Kidney capillary endothelial cell (primary cell): ENCODE measurements around the gene THADA.
"Not testable (repeated sequence)": the region's sequence is repeated elsewhere in the genome, so short reads cannot be mapped to it uniquely, and the experiment has no call there.

Source experiments
- DNase-seq: peaks from one replicate; pipeline ENCODE4 v3.0.0-alpha.2; 2018; ENCODE audit warnings: low spot score

THADA gene

DNA sequence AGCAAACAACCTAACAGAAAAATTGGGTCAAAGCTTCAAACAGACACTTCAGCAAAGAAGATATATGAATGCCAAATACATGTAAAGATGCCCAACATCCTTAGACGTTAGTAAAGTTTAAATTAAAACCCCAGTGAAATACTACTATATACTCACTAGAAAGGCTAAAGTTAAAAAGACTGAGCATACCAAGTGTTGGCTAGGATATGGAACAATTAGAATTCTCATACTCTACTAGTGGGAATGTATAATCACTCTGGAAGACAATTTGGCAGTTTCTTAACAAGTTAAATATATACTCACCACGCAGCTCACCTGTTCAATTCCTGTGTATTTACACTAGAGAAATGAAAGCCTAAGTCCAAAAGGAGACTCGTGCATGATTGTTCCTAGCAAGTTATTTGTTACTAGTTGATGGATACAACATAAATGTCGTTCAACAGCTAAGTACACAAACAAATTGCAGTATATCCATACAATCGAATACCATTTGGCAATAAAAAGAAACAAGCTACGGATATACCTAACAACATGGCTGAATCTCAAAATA is 185.7 kb downstream of the THADA start:
- no peak for DNase-seq

DNA sequence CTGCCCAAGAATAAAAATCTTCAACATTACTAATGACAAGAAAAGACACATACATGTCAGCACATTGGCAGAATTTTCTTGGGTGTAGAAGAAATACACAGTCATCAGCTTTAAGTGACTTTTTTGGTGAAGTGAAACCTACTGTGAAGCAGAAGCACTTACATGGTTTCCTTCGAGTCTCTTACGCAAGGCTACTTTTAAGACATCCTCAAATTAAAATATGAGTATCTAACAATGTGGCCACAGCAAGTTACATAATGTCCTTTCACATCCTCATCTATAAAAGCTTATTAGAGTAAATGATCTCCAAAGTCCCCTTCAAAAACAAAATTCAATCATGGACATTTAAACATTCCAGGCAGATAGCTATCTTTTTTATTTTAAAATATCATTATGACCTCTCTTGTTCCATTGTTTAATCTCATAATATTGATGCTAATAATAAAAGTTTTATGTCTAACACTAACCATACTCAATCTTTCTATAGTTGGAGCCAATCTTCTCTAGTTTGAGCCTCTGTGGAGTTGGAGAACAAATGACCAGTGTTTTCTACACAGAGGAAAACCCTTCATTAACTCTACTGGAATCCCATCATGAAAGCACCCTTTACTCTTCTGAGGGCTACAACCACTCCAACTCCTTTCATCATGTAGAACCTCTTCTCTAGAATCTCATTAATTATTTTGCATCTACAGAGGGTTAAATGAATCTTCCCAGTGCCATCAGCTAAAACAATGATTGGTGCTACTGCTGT is 187.3 kb downstream of the THADA start:
- DNase-seq, result no peak

DNA sequence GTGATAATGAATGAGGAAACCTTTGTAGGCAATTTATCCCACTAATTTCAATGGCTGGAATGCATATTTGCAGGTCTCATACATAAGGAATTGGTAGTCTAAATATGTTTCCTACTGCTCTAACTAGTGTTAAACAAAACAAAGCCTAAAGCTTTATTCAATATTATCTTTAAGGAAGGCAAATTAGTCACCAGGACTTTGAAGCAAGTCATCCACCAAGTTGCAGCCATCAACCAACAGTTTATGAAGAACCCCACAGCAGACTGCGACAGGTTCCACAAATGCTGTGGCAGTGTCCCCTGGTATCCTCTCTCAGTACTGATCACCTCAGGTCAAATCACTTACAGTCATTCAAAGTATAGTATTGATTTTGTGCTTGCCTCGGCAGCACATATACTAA is 187.9 kb downstream of the THADA start:
- no peak for DNase-seq

DNA sequence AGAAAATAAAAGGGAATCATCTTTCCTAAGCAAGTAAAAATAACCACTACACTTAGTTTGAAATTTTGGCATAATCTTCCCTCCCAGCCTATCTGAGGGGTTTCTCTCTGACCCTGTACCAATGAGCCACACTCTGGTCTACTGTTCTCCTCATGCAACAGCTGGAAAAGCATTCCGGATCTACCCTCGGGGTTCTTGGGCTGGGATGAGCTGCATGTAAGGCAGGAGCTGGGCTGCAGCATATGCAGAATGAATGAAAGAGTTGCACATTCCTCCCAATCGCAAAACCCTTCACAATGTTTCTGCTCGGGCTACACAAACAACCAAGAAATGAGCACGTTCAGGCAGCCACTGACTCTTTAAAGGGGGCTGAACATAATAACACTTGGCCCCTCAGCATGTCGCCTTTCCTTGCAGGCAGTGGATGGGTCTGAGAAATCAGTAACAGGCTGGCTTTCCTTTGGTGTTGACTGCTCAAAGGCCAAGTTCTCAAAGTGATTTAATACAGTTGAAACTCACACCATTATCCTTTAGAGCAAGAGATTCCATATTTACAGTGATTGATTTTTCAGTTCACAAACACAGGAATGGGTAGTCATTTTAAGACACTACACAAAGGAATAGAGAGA is 189.1 kb downstream of the THADA start:
- DNase-seq, result no peak

DNA sequence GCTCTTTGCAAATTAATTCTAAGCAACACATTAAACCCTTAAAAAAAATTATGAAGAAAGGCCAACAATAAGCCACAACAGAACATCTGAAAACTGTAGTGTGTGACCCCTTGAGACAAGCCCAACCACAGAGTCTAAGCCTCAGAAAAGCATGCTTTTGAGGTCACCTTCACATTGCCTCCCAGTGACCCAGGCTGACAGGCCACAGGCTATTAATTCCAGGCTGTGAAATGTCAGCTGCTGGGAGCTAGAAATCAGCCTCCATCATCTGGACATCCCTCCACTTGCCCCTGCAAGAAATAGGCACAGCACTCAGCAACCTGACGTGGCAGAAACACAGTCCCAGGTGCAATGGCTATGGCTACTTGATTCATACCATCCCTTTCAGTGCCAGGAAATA is 190.0 kb downstream of the THADA start:
- DNase-seq, result no peak

DNA sequence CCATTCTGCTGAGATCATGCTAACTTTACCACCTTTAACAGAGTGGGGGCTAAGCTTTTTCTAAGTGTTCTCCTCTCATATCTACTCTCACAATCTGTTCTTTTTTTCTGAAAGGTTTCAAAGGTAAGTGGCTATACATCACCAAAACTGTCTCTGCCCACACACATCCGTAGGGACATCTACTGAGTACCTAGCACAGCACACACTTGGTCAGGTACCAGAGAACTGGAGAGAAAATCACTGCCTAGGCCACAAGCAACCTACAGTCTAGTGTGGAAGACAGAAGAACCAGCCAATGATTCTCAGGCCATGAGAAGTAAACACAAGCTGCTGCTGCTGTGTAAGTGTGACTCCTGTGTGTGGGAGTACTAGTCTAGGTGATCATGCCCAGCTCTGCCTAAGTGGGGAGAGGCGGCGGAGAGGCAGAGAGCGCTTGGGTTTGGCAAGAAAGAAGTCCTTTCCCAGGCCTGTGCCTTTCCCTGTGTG is 193.3 kb downstream of the THADA start:
- no peak for DNase-seq

DNA sequence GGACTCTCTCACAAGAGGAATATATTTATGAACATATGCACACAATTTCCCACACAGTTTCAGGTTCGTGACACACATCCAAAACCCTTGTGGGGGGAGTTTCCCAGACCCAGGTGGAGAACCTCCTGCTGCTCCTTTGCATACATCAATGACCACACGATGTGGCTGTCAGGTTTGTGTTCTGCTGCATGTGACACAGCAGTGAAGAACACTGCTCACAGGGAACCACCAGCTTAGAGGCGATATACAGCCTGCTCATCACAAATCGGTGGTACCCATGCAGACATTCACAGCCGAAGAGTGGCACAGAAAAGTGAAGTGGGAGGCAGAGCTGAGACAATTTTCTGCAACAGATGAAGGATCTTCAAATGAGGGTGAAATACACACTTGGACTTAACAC is 193.8 kb downstream of the THADA start:
- no peak for DNase-seq

DNA sequence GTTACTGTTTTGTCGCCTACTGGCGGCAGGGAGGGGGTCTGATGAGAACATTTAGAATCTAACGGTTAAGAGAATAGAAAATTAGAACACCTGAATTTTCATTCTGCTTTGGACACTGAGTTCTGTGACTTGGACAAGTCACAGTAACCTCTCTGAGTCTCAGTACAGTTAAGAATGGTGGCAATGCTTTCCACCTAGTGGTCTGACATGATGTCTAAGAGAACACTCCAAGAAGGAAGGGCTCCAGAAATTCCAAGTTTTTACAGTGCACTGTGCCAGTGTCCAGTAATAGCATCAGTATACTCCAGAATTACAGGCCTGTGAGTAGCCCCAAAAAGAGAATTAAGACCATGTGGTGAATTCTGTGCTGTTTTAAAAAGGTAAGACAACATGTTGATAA is 195.3 kb downstream of the THADA start:
- no peak for DNase-seq

DNA sequence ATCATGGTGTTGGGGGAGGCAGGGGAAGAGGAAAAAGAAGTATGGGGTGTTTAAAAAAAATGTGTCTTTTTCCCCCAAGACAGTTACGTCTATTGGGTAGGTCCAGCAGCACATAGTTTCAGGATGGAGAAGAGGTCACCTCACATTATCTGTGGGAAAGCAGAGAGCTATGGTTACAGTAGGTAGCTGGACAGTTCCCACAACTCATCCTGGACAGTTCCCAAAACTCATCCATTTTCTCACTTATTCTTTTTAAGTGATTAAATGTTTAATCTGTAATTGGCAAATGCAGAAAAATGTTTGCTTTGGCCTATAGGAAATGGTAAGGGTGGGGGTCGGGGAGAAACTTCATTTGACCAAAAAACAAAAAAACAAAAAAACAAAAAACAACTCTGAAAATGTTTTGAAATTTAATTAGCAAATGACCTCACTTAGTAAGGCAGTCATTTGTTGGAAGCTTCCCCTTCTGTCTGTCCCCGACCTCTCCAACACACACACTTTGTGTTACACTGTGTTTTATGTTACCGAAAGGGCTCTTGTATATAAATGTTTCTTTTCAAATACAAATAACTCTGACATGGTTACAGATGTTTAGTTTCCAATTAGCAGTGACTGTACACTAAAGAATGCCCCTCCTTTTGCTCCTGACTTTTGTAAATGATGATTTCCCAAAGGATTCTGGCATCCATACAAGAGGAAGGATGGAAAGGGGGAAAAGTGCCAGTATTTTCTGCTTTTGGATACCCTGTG is 196.1 kb downstream of the THADA start:
- DNase-seq, result no peak

DNA sequence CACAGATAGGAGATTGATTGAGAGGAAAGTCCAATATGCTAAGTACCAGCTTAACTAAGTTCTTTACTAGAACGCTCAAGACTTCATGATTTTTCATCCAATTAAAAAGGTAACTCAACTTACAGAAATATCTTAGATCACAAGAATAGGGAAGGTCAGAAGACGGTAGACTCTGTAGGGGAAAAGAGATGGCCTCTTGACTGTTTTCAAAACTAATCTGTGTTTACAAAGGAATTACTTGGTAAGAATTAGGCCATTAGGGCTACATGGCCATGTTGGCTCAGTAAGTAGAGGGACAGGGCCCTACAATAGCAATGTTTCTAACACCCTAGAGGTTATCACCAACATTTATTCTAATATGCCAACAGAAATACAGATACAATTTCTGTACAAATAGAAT is 196.7 kb downstream of the THADA start:
- no peak for DNase-seq

DNA sequence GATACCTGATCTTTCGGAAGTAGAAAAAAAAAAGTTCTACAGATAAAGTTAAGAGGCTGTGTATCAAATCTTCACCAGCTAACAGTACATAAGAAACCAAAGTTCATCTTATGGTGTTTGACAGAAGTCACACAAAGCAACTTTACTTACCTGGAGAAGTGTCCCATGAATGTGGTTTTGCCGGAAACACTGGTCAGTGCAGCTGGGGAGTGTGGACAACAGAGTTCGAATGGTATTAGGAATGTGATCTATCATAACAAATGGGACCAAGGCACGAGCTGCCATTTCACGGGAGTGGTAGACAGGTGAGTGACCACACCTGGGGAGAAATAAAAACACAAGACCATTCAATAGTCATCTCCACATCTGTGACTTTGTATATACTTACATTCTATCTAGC is 198.0 kb downstream of the THADA start:
- no peak for DNase-seq

DNA sequence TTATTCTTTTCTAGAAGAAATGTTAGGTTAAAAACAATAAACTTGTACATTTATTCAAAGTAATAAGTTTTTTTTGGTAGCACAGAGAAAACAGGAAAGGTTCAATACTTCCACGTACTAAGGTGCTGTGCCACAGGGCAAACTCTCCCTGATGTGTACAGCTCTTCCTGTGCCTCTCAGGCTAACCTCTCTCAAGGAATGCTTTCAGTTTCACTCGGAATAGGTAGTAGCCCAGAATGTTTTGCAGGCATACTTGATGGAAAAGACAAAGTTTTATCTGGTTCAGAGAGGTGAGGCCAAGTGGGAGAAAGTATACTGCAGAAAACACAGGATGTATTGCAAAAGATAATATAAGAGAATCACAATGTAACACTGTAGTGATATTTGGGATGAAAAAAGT is 198.4 kb downstream of the THADA start:
- DNase-seq, result no peak

DNA sequence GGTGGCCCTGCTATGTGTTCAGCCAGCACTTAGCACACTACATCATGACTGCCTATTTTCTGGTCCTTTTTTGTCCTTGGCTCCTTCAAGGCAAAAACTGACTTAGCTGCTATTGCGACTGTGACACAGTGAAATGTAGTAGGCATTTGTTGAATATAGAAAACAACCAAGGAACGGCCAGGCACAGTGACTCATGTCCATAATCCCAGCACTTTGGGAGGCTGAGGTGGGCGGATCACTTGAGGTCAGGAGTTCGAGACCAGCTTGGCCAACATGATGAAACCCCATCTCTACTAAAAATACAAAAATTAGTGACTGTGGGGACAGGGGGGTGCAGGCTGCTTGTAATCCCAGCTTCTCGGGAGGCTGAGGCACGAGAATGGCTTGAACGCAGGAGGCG is 199.5 kb downstream of the THADA start:
- not testable (repeated sequence) for DNase-seq

DNA sequence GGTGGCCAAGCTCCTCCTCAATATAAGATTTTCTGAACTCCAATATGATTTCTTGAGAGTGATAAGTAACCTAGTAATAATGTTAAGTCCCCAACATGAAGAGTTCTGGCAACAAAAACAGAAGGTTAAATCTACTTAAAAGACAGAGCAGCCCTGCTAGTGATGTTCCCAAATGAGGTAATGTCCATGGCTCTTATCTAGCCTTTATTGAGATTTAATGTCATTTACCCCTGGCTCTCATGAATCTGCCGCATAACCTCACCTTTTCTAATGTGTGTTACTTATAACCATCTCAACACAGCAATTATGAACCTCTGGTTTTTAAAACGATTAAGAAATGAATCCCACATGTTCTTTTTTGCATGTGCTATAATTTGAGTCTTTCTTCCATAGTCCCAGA is 201.9 kb downstream of the THADA start:
- no peak for DNase-seq

DNA sequence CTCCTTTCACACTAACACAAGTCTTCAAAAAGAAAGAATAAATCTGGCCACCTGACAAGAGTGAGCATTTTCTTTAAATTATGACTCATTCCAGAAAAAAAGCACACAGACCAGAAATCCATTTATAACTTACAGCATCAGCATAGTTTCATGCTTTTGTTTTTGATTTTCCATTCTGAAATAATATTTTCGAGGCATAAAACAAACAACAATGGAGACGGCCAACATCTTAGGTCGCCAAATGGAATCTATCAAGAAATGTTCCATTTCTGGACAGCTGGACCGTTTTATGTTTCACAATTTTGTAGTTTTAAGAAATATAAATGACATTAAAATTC is 204.0 kb downstream of the THADA start:
- no peak for DNase-seq

DNA sequence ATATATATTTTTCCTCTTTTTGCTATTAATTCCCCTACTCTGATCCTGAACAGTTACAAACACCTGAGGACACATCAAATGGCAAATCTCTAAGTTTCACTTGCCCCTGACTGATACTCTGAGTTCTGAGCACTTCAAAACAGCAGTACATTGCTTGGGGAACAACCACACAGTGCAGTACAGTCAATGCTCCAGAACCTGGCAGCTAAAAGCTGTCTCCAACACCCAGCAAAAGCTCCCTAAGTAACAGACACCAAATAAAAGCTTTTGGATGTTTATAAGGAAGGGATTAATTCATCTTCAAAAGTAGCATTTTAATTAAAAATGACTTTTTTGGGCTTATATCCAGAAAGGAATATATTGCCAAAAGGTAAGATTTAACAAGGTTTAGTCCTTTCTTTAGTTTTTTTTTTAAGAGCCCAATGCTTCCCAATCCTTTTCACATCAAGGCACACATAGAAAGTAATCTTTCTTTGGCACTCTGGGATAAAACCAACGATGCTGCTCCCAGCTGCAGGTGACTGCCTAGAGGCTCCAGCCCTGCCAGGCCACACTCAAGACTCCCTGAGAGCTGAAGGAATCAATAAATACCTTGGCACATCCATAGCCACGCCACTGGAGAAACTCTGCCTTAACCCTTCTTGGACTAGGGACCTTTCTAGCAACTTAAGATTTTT is 204.5 kb downstream of the THADA start:
- DNase-seq, result no peak

DNA sequence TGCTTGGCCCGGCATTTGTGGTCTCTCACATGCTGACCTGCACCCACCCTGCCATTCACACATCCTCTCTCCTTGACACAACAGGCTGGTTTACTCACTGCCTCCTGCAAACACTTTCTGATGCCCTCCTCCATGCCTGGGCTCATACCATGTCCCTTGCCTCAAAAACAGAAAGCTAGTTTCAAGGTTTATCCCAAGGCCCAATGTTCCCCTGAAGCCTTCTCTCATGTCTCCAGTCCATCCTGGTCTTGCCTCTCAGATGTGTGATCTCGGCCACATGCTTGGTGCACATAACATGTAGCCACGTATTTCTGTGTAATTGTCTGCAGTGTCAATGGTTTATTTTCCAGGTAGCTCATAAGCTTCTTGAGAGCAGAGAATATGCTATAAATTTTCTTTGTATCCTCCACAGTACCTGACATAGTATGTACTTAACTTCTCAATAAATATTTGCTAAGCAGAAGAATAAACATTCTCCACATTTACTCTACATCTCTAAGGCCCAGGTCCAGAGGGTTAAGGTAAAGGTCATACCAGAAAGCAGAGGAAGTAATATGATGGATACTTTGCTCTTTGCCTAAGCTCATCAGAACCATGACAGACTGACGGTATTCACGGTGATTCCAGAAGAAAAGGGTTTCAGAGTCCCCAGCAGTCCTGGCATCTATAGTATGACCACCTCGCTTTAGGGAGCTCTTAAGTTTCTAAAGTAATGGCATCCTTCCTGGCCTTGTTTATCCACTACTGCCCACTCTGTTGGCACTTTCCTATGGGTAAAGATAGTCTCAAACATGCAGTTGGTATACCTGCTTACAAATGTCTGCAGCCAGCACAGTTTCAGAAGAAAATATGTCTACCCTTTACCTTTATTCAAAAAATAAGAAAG is 206.0 kb downstream of the THADA start:
- DNase-seq, result no peak

DNA sequence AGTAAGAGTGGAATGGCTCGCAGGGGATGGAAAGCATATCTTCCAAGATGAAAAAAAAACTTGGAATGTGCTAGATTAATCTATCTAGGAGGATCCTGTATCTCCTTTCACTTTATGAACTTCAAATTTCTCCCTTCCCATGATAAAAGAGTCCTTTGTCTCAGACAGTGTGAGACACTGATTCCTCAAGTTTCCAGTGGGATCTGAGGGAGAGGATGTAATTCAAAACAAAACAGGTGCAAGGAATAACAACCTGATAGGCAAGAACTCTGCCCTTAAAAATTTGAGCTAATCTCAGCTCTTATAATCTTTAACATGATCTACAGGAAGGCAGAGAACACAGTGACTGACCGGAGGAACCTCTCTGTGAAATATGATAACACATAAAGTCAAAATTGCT is 207.5 kb downstream of the THADA start:
- no peak for DNase-seq

DNA sequence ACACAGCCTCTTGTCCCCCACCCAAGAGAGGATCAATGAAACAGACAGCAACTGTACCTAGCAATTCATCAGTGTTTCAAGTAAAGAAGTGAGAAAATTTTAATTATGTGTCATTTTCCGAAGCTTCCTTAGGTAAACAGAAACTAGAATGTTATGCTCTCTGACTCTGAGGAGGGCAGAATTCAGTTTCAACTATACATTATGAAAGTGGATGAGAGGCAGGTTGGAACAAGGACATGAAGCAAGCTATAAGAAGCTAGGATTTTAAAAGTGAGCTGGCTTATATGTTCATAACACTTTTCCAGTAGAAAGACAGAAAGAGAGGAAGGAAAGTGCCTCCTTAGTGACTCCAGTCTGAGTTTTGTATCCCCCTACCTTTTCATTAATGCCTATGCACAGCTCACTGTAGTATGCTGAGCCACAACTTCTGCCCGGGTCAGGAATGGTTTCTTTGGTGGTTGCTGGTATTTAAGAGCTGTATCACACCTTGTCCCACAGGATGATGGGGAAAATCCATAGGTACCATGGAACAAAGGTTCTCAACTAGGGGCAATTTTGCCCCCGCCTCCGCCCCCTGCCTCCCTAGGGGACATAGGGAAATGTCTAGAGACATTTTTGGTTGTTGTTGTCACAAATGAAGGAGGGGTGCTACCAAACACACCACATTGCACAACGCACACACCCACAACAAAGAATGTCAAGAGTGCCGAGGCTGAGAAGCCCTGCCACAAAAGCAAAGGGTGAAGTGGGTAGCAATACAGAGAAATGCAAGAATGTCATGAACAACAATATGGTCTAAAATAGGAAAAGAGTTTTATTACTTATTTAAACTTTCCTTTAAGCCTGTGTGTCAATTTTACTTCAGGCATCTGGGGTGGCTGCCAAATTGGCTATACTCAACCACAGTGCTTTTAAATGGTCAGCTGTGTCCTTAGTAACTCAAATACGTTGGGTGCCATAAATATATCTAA is 208.5 kb downstream of the THADA start:
- DNase-seq, result no peak

DNA sequence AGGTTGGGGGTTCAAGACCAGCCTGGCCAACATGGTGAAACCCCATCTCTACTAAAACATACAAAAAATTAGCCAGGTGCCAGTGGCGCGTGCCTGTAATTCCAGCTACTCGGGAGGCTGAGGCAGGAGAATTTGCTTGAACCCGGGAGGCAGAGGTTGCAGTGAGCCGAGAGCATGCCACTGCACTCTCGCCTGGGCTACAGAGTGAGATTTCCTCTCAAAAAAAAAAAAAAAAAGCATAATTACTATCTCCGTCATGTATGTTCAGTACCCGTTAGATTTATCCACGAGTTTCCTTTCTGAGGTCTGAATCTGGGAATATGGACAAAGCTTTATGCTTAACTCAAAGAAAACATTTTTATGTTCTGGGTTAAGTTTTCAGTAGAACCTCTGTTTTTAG is 209.2 kb downstream of the THADA start:
- not testable (repeated sequence) for DNase-seq
